Measurements from ENCODE around the gene MACROH2A1. TPM values are rescaled to one million over a fixed set of nuclear protein-coding genes. Genes with fewer than 3 reads are reported as not detected.

Gene MACROH2A1
- total RNA-seq, 1 donor from 2014 or later, result 319 TPM

DNA sequence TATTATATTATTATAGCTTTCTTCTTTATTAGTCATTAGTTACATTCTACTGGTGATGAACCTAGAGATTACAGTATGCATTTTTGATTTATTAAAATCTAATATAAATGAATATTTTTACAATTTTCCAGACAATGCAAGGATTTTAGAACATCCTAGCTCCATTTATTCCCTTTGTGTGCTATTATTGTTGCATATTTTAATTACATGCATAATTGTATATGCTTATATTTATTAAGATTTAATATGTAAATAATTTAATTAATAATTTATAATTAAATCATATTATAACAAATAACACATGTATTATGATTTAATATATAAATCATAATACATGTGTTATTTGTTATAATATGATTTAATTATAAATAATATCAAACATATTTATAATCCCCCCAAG, 23.4 kb upstream of the MACROH2A1 start:
- no peak overlapping the region for H3K4me3 Mint-ChIP-seq (ENCODE audit: low read depth)
- H3K9me3 Mint-ChIP-seq (ENCODE audit: low read depth), result no peaks in the 10 kb centered on the region
- H3K36me3 Mint-ChIP-seq (ENCODE audit: insufficient read depth), result no peaks in the 10 kb centered on the region
- no peaks in the 10 kb centered on the region for H3K27me3 Mint-ChIP-seq
- peaks cover 16% of the 10 kb centered on the region for H3K4me1 Mint-ChIP-seq (ENCODE audit: low read depth)
- TF ChIP-seq, protein P1, sequence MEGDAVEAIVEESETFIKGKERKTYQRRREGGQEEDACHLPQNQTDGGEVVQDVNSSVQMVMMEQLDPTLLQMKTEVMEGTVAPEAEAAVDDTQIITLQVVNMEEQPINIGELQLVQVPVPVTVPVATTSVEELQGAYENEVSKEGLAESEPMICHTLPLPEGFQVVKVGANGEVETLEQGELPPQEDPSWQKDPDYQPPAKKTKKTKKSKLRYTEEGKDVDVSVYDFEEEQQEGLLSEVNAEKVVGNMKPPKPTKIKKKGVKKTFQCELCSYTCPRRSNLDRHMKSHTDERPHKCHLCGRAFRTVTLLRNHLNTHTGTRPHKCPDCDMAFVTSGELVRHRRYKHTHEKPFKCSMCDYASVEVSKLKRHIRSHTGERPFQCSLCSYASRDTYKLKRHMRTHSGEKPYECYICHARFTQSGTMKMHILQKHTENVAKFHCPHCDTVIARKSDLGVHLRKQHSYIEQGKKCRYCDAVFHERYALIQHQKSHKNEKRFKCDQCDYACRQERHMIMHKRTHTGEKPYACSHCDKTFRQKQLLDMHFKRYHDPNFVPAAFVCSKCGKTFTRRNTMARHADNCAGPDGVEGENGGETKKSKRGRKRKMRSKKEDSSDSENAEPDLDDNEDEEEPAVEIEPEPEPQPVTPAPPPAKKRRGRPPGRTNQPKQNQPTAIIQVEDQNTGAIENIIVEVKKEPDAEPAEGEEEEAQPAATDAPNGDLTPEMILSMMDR (IDR thresholded peaks at IDR 0.05; ENCODE audit: unreplicated experiment), result no peak
- no peak overlapping the region for H3K27ac Mint-ChIP-seq
- no peak for DNase-seq (ENCODE audit: low spot score, unreplicated experiment)

DNA sequence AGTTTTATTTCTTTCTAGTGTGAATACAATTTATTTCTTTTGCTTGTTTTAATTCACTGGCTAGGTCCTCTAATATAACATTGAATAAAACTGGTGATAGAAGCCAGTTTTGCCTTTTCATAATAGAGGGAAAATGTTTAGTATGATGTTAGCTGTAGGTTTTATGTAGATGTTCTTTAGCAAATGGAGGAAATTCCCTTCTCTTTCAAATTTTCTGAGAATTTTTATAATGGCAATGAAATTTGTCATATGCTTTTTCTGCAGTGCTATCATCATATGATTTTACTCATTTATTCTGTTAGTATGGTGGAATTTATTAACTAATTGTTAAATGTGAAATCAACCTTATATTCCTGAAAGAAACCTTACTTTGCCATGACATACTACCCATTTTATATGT, 18.1 kb upstream of the MACROH2A1 start:
- Mint-ChIP-seq H3K36me3 (ENCODE audit: insufficient read depth) (no peaks in the 10 kb centered on the region), H3K4me3 (ENCODE audit: low read depth) (no peak overlapping the region), H3K27ac (no peak overlapping the region), H3K9me3 (ENCODE audit: low read depth) (no peaks in the 10 kb centered on the region), H3K27me3 (peaks cover 3% of the 10 kb centered on the region), H3K4me1 (ENCODE audit: low read depth) (peaks cover 10% of the 10 kb centered on the region)
- DNase-seq (ENCODE audit: low spot score, unreplicated experiment), result no peak
- TF ChIP-seq, protein P1 (IDR thresholded peaks at IDR 0.05; ENCODE audit: unreplicated experiment), result no peak

DNA sequence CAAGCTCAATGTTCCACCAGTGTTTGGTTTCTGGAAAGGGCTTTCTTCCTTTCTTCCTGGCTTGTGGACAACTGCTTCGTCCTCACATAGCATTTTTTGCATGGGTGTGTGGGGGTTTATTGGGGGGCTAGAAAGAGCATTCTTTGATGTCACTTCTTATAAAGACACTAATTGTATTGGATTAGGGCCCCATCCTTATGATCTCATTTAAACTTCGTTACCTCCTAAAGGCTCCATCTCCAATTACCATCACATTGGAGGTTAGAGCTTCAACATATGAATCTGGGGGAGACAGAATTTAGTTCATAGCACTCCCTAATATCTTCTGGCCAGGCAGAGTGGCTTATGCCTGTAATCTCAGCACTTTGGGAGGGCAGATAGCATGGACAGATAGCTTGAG, 6.1 kb upstream of the MACROH2A1 start:
- DNase-seq (ENCODE audit: low spot score, unreplicated experiment), result no peak
- no peak overlapping the region for H3K4me3 Mint-ChIP-seq (ENCODE audit: low read depth)
- H3K9me3 Mint-ChIP-seq (ENCODE audit: low read depth), result peaks cover 3% of the 10 kb centered on the region
- H3K27ac Mint-ChIP-seq, result no peak overlapping the region
- no peaks in the 10 kb centered on the region for H3K36me3 Mint-ChIP-seq (ENCODE audit: insufficient read depth)
- TF ChIP-seq, protein P1 (IDR thresholded peaks at IDR 0.05; ENCODE audit: unreplicated experiment), result no peak
- peaks cover 17% of the 10 kb centered on the region for H3K4me1 Mint-ChIP-seq (ENCODE audit: low read depth)
- H3K27me3 Mint-ChIP-seq, result no peaks in the 10 kb centered on the region

DNA sequence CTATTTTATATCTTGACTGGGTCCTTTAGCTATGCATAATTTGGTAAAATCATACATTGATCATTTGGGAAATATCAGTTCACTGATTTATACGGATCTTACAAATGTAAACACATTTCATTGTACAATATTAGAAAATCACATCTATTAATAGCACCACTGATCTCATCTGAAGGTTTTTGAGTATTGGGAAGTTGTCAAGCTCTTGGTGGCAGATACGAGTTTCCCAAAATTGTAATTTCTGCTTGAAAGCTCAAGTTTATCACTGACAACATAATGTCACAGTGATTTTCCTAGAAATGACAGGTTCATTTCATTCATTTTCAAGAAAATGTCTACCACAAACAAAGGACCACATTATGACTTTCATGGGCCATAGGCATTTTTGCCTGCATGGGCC, 3.0 kb upstream of the MACROH2A1 start:
- no peak for DNase-seq (ENCODE audit: low spot score, unreplicated experiment)
- TF ChIP-seq, protein P1 (IDR thresholded peaks at IDR 0.05; ENCODE audit: unreplicated experiment), result no peak
- Mint-ChIP-seq H3K4me1 (ENCODE audit: low read depth) (peaks cover 31% of the 10 kb centered on the region), H3K27me3 (no peaks in the 10 kb centered on the region), H3K27ac (no peak overlapping the region), H3K36me3 (ENCODE audit: insufficient read depth) (no peaks in the 10 kb centered on the region), H3K4me3 (ENCODE audit: low read depth) (no peak overlapping the region), H3K9me3 (ENCODE audit: low read depth) (no peaks in the 10 kb centered on the region)

DNA sequence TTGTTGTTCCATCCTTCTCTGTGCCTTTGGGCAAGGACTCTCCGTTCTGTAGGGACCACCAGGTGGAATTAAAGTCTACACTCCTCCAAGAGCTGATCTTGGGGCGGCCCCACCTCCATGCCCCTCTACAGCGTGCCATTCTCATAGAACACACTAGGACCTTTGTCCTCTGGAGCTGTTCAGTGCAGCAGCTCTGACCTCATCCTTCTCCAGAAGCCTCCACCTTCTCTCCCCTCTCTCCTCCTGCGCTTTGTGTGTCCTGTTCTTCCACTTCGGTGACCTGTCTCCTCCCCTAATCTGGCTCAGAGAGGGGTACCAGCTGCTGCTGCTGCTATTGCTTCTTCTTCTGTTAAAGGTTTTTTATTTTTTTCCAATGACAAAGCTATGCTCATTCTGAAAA, 1.8 kb upstream of the MACROH2A1 start:
- Mint-ChIP-seq H3K9me3 (ENCODE audit: low read depth) (no peaks in the 10 kb centered on the region), H3K27me3 (no peaks in the 10 kb centered on the region), H3K4me3 (ENCODE audit: low read depth) (peak overlapping the region; percentile 84), H3K36me3 (ENCODE audit: insufficient read depth) (no peaks in the 10 kb centered on the region), H3K27ac (peak overlapping the region; percentile 87), H3K4me1 (ENCODE audit: low read depth) (peaks cover 42% of the 10 kb centered on the region)
- no peak for DNase-seq (ENCODE audit: low spot score, unreplicated experiment)
- TF ChIP-seq, protein P1 (IDR thresholded peaks at IDR 0.05; ENCODE audit: unreplicated experiment), result no peak

Data from progenitor cell of endocrine pancreas (in vitro differentiated cells).